K562 (cell line): ENCODE data around the gene LAPTM5. TPM values are rescaled to one million over a fixed set of nuclear protein-coding genes. Genes with fewer than 3 reads are reported as not detected.
A peak's percentile ranks its signal among the peaks of the same experiment; 100 is the strongest.

ENCODE experiments used
- ADNP ChIP-seq: fragments of 200-800 bp; sonication (Bioruptor generic); IDR thresholded peaks from 2 replicates; pipeline ENCODE4 v1.6.1; 2016; ENCODE audit warnings: missing genetic modification characterization, missing compliant biosample characterization
- CREB1 ChIP-seq, 2 experiments: sonication (generic) in 1 of 2; formaldehyde crosslinking in 1 of 2; IDR thresholded peaks; 2 replicates each; pipeline versions ENCODE4 v1.6.1 to v1.8.0; 2012 to 2022; ENCODE audit warnings: inconsistent platforms in 1 of 2, mild to moderate bottlenecking in 1 of 2, missing genetic modification reagents in 1 of 2, moderate library complexity in 1 of 2
- ELF2 ChIP-seq: fragments of 250-450 bp; sonication (Bioruptor Pico); IDR thresholded peaks from 2 replicates; pipeline ENCODE4 v1.5.0; 2021; ENCODE audit warnings: mild to moderate bottlenecking
- HMGN3 ChIP-seq: IDR thresholded peaks from 2 replicates; pipeline ENCODE4 v1.6.1; 2011; ENCODE audit warnings: borderline replicate concordance, low read depth, mild to moderate bottlenecking, mixed read lengths, low read length; ENCODE audit not compliant: insufficient read length; ENCODE audit errors: extremely low read depth
- HNRNPUL1 ChIP-seq: fragments of 200-400 bp; formaldehyde crosslinking; IDR thresholded peaks from 2 replicates; pipeline ENCODE4 v1.6.1; 2017; ENCODE audit warnings: low read length
- HOXB6 ChIP-seq: fragments of 250-450 bp; sonication (Bioruptor Pico); IDR thresholded peaks from 2 replicates; pipeline ENCODE4 v1.5.1; 2022; ENCODE audit warnings: mild to moderate bottlenecking, borderline replicate concordance
- KDM5B ChIP-seq: fragments of 200-600 bp; sonication (generic); IDR thresholded peaks from 2 replicates; pipeline ENCODE4 v1.6.1; 2012; ENCODE audit warnings: low read depth, mild to moderate bottlenecking, moderate library complexity, low read length, control low read depth, inconsistent platforms; ENCODE audit not compliant: insufficient replicate concordance
- MAZ ChIP-seq, 2 experiments: fragments of 450-650 bp in 1 of 2; sonication (generic) in 1 of 2; formaldehyde crosslinking; IDR thresholded peaks in 1 of 2; conservative IDR thresholded peaks in 1 of 2; 2 replicates each; pipeline versions ENCODE4 v1.4.0 to v1.5.0; 2020; ENCODE audit warnings: mild to moderate bottlenecking in 1 of 2, missing genetic modification reagents in 1 of 2
- NFE2L1 ChIP-seq: fragments of 450-650 bp; IDR thresholded peaks from 2 replicates; pipeline ENCODE4 v1.6.1; 2016; ENCODE audit warnings: missing genetic modification characterization, low read depth, mild to moderate bottlenecking, missing compliant biosample characterization, moderate library complexity, borderline replicate concordance
- PRPF4 ChIP-seq: fragments of 200-400 bp; formaldehyde crosslinking; IDR thresholded peaks from one replicate; pipeline ENCODE4 v1.6.1; 2017; ENCODE audit warnings: low read length, low read depth, mild to moderate bottlenecking; ENCODE audit not compliant: insufficient read depth, poor library complexity, severe bottlenecking
- RBM17 ChIP-seq: fragments of 200-400 bp; formaldehyde crosslinking; IDR thresholded peaks from 2 replicates; pipeline ENCODE4 v1.6.1; 2017; ENCODE audit warnings: low read depth, mild to moderate bottlenecking, low read length, borderline replicate concordance
- SRF ChIP-seq, 2 experiments: fragments of 250-450, 450-650 bp in 1 of 2; sonication (Bioruptor Pico) in 1 of 2; sonication (generic) in 1 of 2; formaldehyde crosslinking; IDR thresholded peaks; 2 replicates each; pipeline versions ENCODE4 v1.5.0 to v1.5.1; 2020 to 2022; ENCODE audit warnings: mild to moderate bottlenecking in 1 of 2, missing genetic modification reagents in 1 of 2
- TARDBP ChIP-seq: fragments of 450-650 bp; IDR thresholded peaks from 2 replicates; pipeline ENCODE4 v1.6.1; 2016
- ZBTB49 ChIP-seq: sonication (generic); formaldehyde crosslinking; IDR thresholded peaks from 2 replicates; pipeline ENCODE4 v1.8.0; 2022; ENCODE audit warnings: missing genetic modification reagents, mild to moderate bottlenecking, borderline replicate concordance
- ZNF239 ChIP-seq: fragments of 250-450 bp; sonication (Bioruptor Pico); IDR thresholded peaks from 2 replicates; pipeline ENCODE4 v1.4.0; 2020; ENCODE audit warnings: mild to moderate bottlenecking
- ZNF347 ChIP-seq: fragments of 450-650 bp; formaldehyde crosslinking; IDR thresholded peaks from 2 replicates; pipeline ENCODE4 v1.4.0; 2020; ENCODE audit warnings: low read depth, mild to moderate bottlenecking, moderate library complexity
- ZNF655 ChIP-seq: fragments of 250-450 bp; sonication (Bioruptor Pico); IDR thresholded peaks from 2 replicates; pipeline ENCODE4 v1.5.0; 2021
- ZNF707 ChIP-seq: fragments of 250-450 bp; sonication (Bioruptor Pico); conservative IDR thresholded peaks from 2 replicates; pipeline ENCODE4 v1.8.0; 2022; ENCODE audit warnings: inconsistent platforms, mild to moderate bottlenecking, moderate library complexity
- polyA plus RNA-seq, 8 experiments: library from polyadenylated mRNA; depleted of rRNA in 4 of 8; stranded (reverse) in 5 of 8; unstranded in 3 of 8; fragments of >200 nt; fragmentation: Nextera tagmentation in 2 of 8; fragmentation: Illumina TruSeq in 1 of 8; extraction: Ambion mirVana in 2 of 8; extraction: Trizol in 1 of 8; gene quantifications; 2 replicates each; pipeline versions ENCODE4 v1.2.1 to v1.2.3, GENCODE V29; 2011 to 2014; ENCODE audit warnings: inconsistent platforms in 1 of 8, missing spikeins in 1 of 8
- total RNA-seq, 7 experiments: library from RNA; depleted of rRNA in 6 of 7; stranded (reverse); fragments of >200 nt in 6 of 7; fragmentation: Illumina TruSeq in 2 of 7; extraction: Trizol in 2 of 7; gene quantifications; 2 replicates each; pipeline versions ENCODE4 v1.2.1 to v1.2.3, GENCODE V29; 2011 to 2021; ENCODE audit warnings: low replicate concordance in 1 of 7
- TF ChIP-seq, protein P1 (sequence below): IDR thresholded peaks from 3 replicates; pipeline ENCODE4 v1.6.1; 2011; ENCODE audit warnings: borderline replicate concordance, mild to moderate bottlenecking, moderate library complexity; ENCODE audit not compliant: insufficient read length; ENCODE audit errors: extremely low read depth

Gene LAPTM5
- total and polyA plus RNA-seq, 9 of the 15 experiments (the other 6 are each of a cell fraction or from before 2014, with no cell fraction given): 2.4 to 47.3 (median 20.3) TPM

DNA sequence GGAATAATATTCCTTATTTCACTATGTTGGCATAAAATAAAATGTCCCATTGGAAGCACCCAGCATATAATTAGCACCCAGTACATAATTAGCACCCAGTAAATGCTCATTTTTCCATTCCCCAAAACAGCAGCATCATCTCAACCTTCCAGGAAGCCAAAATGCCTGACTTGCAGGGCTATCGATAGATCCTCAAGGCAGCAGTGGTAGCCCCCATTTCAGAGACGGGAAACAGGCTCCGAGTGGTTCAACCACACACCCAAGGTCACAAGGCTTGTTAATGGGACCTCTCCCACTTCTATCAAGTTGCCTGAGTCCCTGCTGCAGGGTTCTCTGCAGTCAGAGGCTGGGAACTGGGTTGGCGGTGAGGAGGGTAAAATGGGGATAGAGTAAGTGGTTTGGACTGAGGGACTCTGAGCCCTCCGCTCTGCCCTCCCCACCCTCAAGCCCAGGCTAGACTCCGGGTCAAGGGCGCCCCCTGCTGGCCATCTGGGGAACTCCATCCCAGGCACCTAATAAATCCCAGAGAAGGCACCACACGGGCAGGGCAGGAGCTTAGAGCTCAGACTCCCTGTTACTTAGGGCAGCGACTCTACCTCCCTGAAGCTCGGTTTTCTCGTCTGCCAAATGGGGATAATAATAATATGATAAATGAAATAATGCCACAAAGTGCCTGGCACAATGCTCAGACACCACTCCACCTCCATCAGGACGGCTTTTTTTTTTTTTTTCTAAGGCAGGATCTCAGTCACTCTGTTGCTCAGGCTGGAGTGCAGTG, 21.9 kb upstream of the LAPTM5 start (continued):
- TF ChIP-seq, protein P1, sequence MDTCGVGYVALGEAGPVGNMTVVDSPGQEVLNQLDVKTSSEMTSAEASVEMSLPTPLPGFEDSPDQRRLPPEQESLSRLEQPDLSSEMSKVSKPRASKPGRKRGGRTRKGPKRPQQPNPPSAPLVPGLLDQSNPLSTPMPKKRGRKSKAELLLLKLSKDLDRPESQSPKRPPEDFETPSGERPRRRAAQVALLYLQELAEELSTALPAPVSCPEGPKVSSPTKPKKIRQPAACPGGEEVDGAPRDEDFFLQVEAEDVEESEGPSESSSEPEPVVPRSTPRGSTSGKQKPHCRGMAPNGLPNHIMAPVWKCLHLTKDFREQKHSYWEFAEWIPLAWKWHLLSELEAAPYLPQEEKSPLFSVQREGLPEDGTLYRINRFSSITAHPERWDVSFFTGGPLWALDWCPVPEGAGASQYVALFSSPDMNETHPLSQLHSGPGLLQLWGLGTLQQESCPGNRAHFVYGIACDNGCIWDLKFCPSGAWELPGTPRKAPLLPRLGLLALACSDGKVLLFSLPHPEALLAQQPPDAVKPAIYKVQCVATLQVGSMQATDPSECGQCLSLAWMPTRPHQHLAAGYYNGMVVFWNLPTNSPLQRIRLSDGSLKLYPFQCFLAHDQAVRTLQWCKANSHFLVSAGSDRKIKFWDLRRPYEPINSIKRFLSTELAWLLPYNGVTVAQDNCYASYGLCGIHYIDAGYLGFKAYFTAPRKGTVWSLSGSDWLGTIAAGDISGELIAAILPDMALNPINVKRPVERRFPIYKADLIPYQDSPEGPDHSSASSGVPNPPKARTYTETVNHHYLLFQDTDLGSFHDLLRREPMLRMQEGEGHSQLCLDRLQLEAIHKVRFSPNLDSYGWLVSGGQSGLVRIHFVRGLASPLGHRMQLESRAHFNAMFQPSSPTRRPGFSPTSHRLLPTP: no peak
- no peak for TF ChIP-seq HNRNPUL1
- no peak for TF ChIP-seq CREB1 (IDR thresholded peaks at IDR 0.05)
- TF ChIP-seq CREB1 (CRISPR knock-in tag; IDR thresholded peaks at IDR 0.05): no peak
- no peak for TF ChIP-seq HMGN3
- peak; percentile 66; the same call in 1 of the 2 replicates for TF ChIP-seq ZNF239 (CRISPR knock-in tag)
- TF ChIP-seq ZBTB49 (CRISPR knock-in tag): 0 out of 2 replicates have a peak, but pooled peaks have one; percentile 40
- TF ChIP-seq SRF (CRISPR knock-in tag; IDR thresholded peaks at IDR 0.05): no peak; a peak in 1 of 4 replicates
- TF ChIP-seq HOXB6 (CRISPR knock-in tag): no peak
- no peak for TF ChIP-seq ZNF655 (CRISPR knock-in tag)
- TF ChIP-seq ADNP (tag): no peak
- peak; percentile 38 for TF ChIP-seq KDM5B
- TF ChIP-seq ZNF707: no peak
- TF ChIP-seq NFE2L1 (tag): no peak
- TF ChIP-seq MAZ (CRISPR knock-in tag; conservative IDR thresholded peaks at IDR 0.05 in 1 of 2, IDR thresholded peaks at IDR 0.05 in 1 of 2): peak; percentile 97 to 100
- TF ChIP-seq TARDBP: 0 out of 2 replicates have a peak, but pooled peaks have one; percentile 38
- TF ChIP-seq RBM17: no peak
- TF ChIP-seq ZNF347: no peak
- TF ChIP-seq PRPF4: no peak
- TF ChIP-seq ELF2 (CRISPR knock-in tag): peak; percentile 56; the same call in 1 of the 2 replicates
